HG02870 (cell line): Measurements from ENCODE around the gene WDR38.

Experiments
- ATAC-seq: cut with Tn5 transposase; IDR thresholded peaks from one replicate; pipeline ENCODE4 v1.9.1; 2021; ENCODE audit warnings: mild to moderate bottlenecking, moderate library complexity; ENCODE audit not compliant: unreplicated experiment

Gene WDR38

GRCh38 chr9:124880501-124880900 is 27.2 kb downstream of the WDR38 start:
- ATAC-seq, result no peak

DNA sequence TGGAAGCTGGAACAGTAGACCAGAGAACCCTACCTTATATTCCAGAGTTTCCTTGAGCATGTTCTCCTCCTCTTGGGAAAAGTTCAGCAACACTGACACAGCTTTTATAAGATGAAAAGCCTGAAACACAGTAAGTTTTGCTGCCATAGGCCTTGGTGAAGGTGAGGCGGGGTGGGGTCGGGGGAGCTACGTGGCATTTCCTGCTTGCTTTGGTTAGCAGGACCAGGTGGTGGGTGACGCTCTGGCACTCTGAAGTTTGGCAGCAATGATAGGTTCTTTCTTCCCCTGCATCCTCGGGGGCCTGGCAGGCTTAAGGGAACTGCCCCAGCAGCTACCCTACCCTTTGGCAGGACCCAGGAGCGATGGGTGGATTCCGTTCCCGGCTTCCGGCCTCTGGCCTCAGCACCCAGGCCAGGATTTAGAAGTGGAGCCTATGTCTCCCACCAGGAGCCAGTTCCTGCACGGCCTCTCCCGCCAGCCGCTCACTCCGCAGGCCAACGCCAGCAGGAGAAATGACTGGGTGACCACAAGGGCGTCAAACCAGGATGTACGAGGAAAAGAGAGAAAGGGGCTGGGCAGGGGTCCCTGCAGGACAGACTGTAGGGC is 28.0 kb downstream of the WDR38 start:
- ATAC-seq, result no peak

DNA sequence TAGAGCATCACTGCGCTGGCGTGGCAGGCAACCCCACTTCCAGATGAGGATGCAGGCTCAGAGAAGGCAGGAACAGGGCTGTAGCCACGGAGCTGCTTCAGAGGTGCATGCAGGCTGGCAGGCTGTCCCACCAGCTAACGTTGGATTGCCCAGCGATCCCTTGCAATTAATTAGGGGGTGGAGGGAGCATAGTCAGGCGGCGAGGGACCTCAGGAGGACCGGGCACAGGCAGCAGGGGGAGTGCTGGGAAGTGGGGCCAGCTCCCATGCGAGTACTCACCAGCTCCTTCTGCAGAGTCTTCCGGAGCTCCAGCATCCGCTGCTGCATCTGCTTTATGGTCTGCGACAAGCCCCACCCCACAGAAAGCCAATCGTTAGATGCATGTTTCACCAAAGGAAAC is 29.0 kb downstream of the WDR38 start:
- ATAC-seq, result no peak

GRCh38 chr9:124884376-124884775 is 31.1 kb downstream of the WDR38 start:
- no peak for ATAC-seq

DNA sequence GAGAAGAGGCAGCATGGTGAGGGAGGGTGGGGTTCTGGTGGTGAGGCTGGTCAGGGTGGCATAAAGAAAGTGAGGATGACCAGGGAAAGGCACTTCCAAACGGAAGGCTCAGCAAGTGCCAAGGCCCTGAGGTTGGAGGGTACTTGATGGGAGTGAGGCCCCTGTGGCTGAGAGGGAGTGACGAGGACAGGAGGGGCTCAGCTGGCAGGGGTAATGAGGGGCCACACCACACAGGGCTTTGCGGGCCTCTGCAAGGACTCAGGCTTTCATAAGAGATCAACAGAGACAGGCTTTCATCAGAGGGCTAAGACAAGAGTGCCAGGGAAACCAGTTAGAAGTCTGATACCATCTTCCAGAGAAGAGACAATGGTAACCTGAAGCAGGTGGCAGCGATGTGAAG is 32.3 kb downstream of the WDR38 start:
- no peak for ATAC-seq

GRCh38 chr9:124886461-124886860 is 33.2 kb downstream of the WDR38 start:
- ATAC-seq, result no peak

- no peak for ATAC-seq
Measured at GRCh38 chr9:124886866-124887492, 33.7 kb downstream of the WDR38 start.

GRCh38 chr9:124887832-124888231 is 34.6 kb downstream of the WDR38 start:
- ATAC-seq, result no peak

- ATAC-seq, result no peak
Measured at GRCh38 chr9:124889006-124889405, 35.7 kb downstream of the WDR38 start.

GRCh38 chr9:124890179-124890578 is 36.9 kb downstream of the WDR38 start:
- no peak for ATAC-seq

GRCh38 chr9:124894035-124894740 is 40.9 kb downstream of the WDR38 start:
- ATAC-seq, result no peak

GRCh38 chr9:124894741-124895170 is 41.5 kb downstream of the WDR38 start:
- no peak for ATAC-seq

GRCh38 chr9:124897570-124898460 is 44.6 kb downstream of the WDR38 start:
- no peak for ATAC-seq

- no peak for ATAC-seq
Measured at GRCh38 chr9:124899845-124900244, 46.6 kb downstream of the WDR38 start.

- no peak for ATAC-seq
Measured at GRCh38 chr9:124906966-124907365, 53.7 kb downstream of the WDR38 start.
